ENCODE data around the gene SDHB.

DNA sequence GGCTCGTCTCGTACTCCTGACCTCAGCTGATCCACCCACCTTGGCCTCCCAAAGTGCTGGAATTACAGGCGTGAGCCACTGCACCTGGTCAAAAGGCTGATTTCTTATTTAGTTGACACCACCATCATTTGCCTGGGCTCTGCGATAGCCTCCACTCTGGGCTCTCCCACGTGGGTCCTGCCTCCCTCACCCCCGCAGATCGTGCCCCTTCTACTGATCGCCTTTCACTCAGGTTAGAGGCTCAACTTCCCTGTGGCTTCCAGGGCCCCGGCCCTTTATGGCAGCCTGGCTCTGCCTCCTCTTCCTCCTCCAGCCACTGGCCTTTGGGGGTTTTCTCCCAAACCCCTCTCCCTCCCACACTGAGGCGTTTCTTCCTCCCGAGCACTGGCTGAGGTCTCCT is 70.9 kb downstream of the SDHB start:
- no peak for TF ChIP-seq YY1 (IDR thresholded peaks at IDR 0.05; ENCODE audit: insufficient read depth, insufficient read length)
- TF ChIP-seq ZNF274 (IDR thresholded peaks at IDR 0.05; ENCODE audit: low read depth, low read length) = no peak
